ENCODE results near the gene RNF38. TPM values are rescaled to one million over a fixed set of nuclear protein-coding genes. Genes with fewer than 3 reads are reported as not detected.
"Not testable (repeated sequence)": the region's sequence is repeated elsewhere in the genome, so short reads cannot be mapped to it uniquely, and the experiment has no call there.

The RNF38 gene
- total and polyA plus RNA-seq, 3 experiments from 2014 or later: 20.9 to 43.3 (median 40.0) TPM

GRCh38 chr9:36298566-36298965, 101.5 kb downstream of the RNF38 start:
- H3K36me3 Mint-ChIP-seq: no peaks in the 10 kb centered on the region
- Histone ChIP-seq H3K9me3 (ENCODE audit: low read length) (no peaks in the 10 kb centered on the region), H3K27ac (ENCODE audit: low read depth, low read length) (no peak overlapping the region), H3K4me1 (ENCODE audit: insufficient read depth, low read length) (no peaks in the 10 kb centered on the region), H3K4me3 (ENCODE audit: low read length) (no peak overlapping the region), H3K27me3 (ENCODE audit: insufficient read depth, low read length, poor library complexity, severe bottlenecking) (no peaks in the 10 kb centered on the region), H3K36me3 (ENCODE audit: insufficient read depth, low read length) (no peaks in the 10 kb centered on the region)
- CTCF ChIA-PET: no interaction called here
- H3K27ac Mint-ChIP-seq: no peak overlapping the region
- DNase-seq: no peak
- POLR2A ChIA-PET: no interaction called here
- no peaks in the 10 kb centered on the region for H3K4me1 Mint-ChIP-seq
- no peaks in the 10 kb centered on the region for H3K27me3 Mint-ChIP-seq
- no peaks in the 10 kb centered on the region for H3K9me3 Mint-ChIP-seq
- H3K4me3 Mint-ChIP-seq: no peak overlapping the region

GRCh38 chr9:36297798-36298197, 102.3 kb downstream of the RNF38 start:
- Histone ChIP-seq H3K4me1 (ENCODE audit: insufficient read depth, low read length) (no peaks in the 10 kb centered on the region), H3K36me3 (ENCODE audit: insufficient read depth, low read length) (no peaks in the 10 kb centered on the region), H3K4me3 (ENCODE audit: low read length) (no peak overlapping the region), H3K9me3 (ENCODE audit: low read length) (no peaks in the 10 kb centered on the region), H3K27ac (ENCODE audit: low read depth, low read length) (no peak overlapping the region), H3K27me3 (ENCODE audit: insufficient read depth, low read length, poor library complexity, severe bottlenecking) (no peaks in the 10 kb centered on the region)
- no peaks in the 10 kb centered on the region for H3K4me1 Mint-ChIP-seq
- ChIA-PET CTCF (no interaction called here), POLR2A (no interaction called here)
- H3K27ac Mint-ChIP-seq: no peak overlapping the region
- no peaks in the 10 kb centered on the region for H3K36me3 Mint-ChIP-seq
- H3K27me3 Mint-ChIP-seq: no peaks in the 10 kb centered on the region
- no peak for DNase-seq
- H3K4me3 Mint-ChIP-seq: no peak overlapping the region
- no peaks in the 10 kb centered on the region for H3K9me3 Mint-ChIP-seq

- H3K36me3 ChIP-seq (ENCODE audit: insufficient read depth, low read length); POLR2A ChIA-PET; DNase-seq; H3K36me3 Mint-ChIP-seq; H3K9me3 Mint-ChIP-seq; H3K27ac Mint-ChIP-seq; H3K4me3 Mint-ChIP-seq; H3K9me3 ChIP-seq (ENCODE audit: low read length); H3K27me3 ChIP-seq (ENCODE audit: insufficient read depth, low read length, poor library complexity, severe bottlenecking); H3K4me1 Mint-ChIP-seq; CTCF ChIA-PET; H3K4me1 ChIP-seq (ENCODE audit: insufficient read depth, low read length); H3K27ac ChIP-seq (ENCODE audit: low read depth, low read length); H3K27me3 Mint-ChIP-seq; H3K4me3 ChIP-seq (ENCODE audit: low read length): not testable (repeated sequence)
Measured at GRCh38 chr9:36294996-36295395, 105.1 kb downstream of the RNF38 start.

- H3K4me1 Mint-ChIP-seq: no peaks in the 10 kb centered on the region
- H3K9me3 ChIP-seq (ENCODE audit: low read length): no peaks in the 10 kb centered on the region
- no peaks in the 10 kb centered on the region for H3K9me3 Mint-ChIP-seq
- no peaks in the 10 kb centered on the region for H3K36me3 Mint-ChIP-seq
- no peaks in the 10 kb centered on the region for H3K36me3 ChIP-seq (ENCODE audit: insufficient read depth, low read length)
- no peak overlapping the region for H3K27ac Mint-ChIP-seq
- no peak for DNase-seq
- ChIA-PET CTCF (no interaction called here), POLR2A (no interaction called here)
- peaks cover 0 to 2% of the 10 kb centered on the region in 2 donors for H3K27me3 Mint-ChIP-seq
- H3K4me1 ChIP-seq (ENCODE audit: insufficient read depth, low read length): no peaks in the 10 kb centered on the region
- no peak overlapping the region for H3K27ac ChIP-seq (ENCODE audit: low read depth, low read length)
- no peaks in the 10 kb centered on the region for H3K27me3 ChIP-seq (ENCODE audit: insufficient read depth, low read length, poor library complexity, severe bottlenecking)
- no peak overlapping the region for H3K4me3 ChIP-seq (ENCODE audit: low read length)
- no peak overlapping the region for H3K4me3 Mint-ChIP-seq
Measured at GRCh38 chr9:36293918-36294317, 106.2 kb downstream of the RNF38 start.

- H3K36me3 ChIP-seq (ENCODE audit: insufficient read depth, low read length): no peaks in the 10 kb centered on the region
- H3K36me3 Mint-ChIP-seq: no peaks in the 10 kb centered on the region
- no peaks in the 10 kb centered on the region for H3K9me3 Mint-ChIP-seq
- no peak overlapping the region for H3K27ac ChIP-seq (ENCODE audit: low read depth, low read length)
- ChIA-PET POLR2A (no interaction called here), CTCF (no interaction called here)
- DNase-seq: no peak
- H3K27me3 Mint-ChIP-seq: peaks cover 0 to 2% of the 10 kb centered on the region in 2 donors
- no peak overlapping the region for H3K4me3 ChIP-seq (ENCODE audit: low read length)
- no peaks in the 10 kb centered on the region for H3K9me3 ChIP-seq (ENCODE audit: low read length)
- no peak overlapping the region for H3K4me3 Mint-ChIP-seq
- no peak overlapping the region for H3K27ac Mint-ChIP-seq
- H3K4me1 Mint-ChIP-seq: no peaks in the 10 kb centered on the region
- H3K4me1 ChIP-seq (ENCODE audit: insufficient read depth, low read length): no peaks in the 10 kb centered on the region
- H3K27me3 ChIP-seq (ENCODE audit: insufficient read depth, low read length, poor library complexity, severe bottlenecking): no peaks in the 10 kb centered on the region
Measured at GRCh38 chr9:36293171-36293570, 106.9 kb downstream of the RNF38 start.

GRCh38 chr9:36292641-36293040, 107.4 kb downstream of the RNF38 start:
- Histone ChIP-seq H3K36me3 (ENCODE audit: insufficient read depth, low read length) (no peaks in the 10 kb centered on the region), H3K27me3 (ENCODE audit: insufficient read depth, low read length, poor library complexity, severe bottlenecking) (no peaks in the 10 kb centered on the region), H3K27ac (ENCODE audit: low read depth, low read length) (no peak overlapping the region), H3K4me3 (ENCODE audit: low read length) (no peak overlapping the region), H3K9me3 (ENCODE audit: low read length) (no peaks in the 10 kb centered on the region), H3K4me1 (ENCODE audit: insufficient read depth, low read length) (no peaks in the 10 kb centered on the region)
- ChIA-PET POLR2A (no interaction called here), CTCF (no interaction called here)
- Mint-ChIP-seq H3K9me3 (no peaks in the 10 kb centered on the region), H3K27ac (no peak overlapping the region), H3K4me3 (no peak overlapping the region), H3K27me3 (peaks cover 0 to 2% of the 10 kb centered on the region in 2 donors), H3K4me1 (no peaks in the 10 kb centered on the region), H3K36me3 (no peaks in the 10 kb centered on the region)
- no peak for DNase-seq

- peaks cover 0 to 3% (median 0%) of the 10 kb centered on the region in 3 donors for H3K36me3 Mint-ChIP-seq
- H3K27me3 ChIP-seq (ENCODE audit: insufficient read depth, low read length, poor library complexity, severe bottlenecking): no peaks in the 10 kb centered on the region
- H3K4me1 Mint-ChIP-seq: no peaks in the 10 kb centered on the region
- POLR2A ChIA-PET: no interaction called here
- no peaks in the 10 kb centered on the region for H3K9me3 Mint-ChIP-seq
- H3K27me3 Mint-ChIP-seq: peaks cover 0 to 2% of the 10 kb centered on the region in 2 donors
- peak overlapping the region in 2 of 8 donors; percentile 19 to 20 for H3K27ac Mint-ChIP-seq
- no peak for DNase-seq
- H3K27ac ChIP-seq (ENCODE audit: low read depth, low read length): no peak overlapping the region
- no peaks in the 10 kb centered on the region for H3K9me3 ChIP-seq (ENCODE audit: low read length)
- no peak overlapping the region for H3K4me3 Mint-ChIP-seq
- no peaks in the 10 kb centered on the region for H3K4me1 ChIP-seq (ENCODE audit: insufficient read depth, low read length)
- CTCF ChIA-PET: no interaction called here
- no peaks in the 10 kb centered on the region for H3K36me3 ChIP-seq (ENCODE audit: insufficient read depth, low read length)
- no peak overlapping the region for H3K4me3 ChIP-seq (ENCODE audit: low read length)
Measured at GRCh38 chr9:36290996-36291395, 109.1 kb downstream of the RNF38 start.

GRCh38 chr9:36289836-36290435, 110.1 kb downstream of the RNF38 start:
- no peak overlapping the region for H3K4me3 ChIP-seq (ENCODE audit: low read length)
- ChIA-PET POLR2A (interaction anchor here (0.6 kb wide), 1 partner anchor 80 kb away, joined by 4 read pairs; no protein-coding TSS in a partner anchor), CTCF (no interaction called here)
- no peaks in the 10 kb centered on the region for H3K9me3 Mint-ChIP-seq
- H3K4me3 Mint-ChIP-seq: no peak overlapping the region
- no peak for DNase-seq
- H3K4me1 Mint-ChIP-seq: no peaks in the 10 kb centered on the region
- no peaks in the 10 kb centered on the region for H3K36me3 ChIP-seq (ENCODE audit: insufficient read depth, low read length)
- peaks cover 0 to 3% (median 0%) of the 10 kb centered on the region in 3 donors for H3K36me3 Mint-ChIP-seq
- peak overlapping the region in 1 of 8 donors; percentile 11 for H3K27ac Mint-ChIP-seq
- H3K4me1 ChIP-seq (ENCODE audit: insufficient read depth, low read length): no peaks in the 10 kb centered on the region
- no peak overlapping the region for H3K27ac ChIP-seq (ENCODE audit: low read depth, low read length)
- H3K27me3 Mint-ChIP-seq: peaks cover 0 to 2% of the 10 kb centered on the region in 2 donors
- H3K27me3 ChIP-seq (ENCODE audit: insufficient read depth, low read length, poor library complexity, severe bottlenecking): no peaks in the 10 kb centered on the region
- H3K9me3 ChIP-seq (ENCODE audit: low read length): no peaks in the 10 kb centered on the region

GRCh38 chr9:36288070-36288469, 112.0 kb downstream of the RNF38 start:
- H3K9me3 Mint-ChIP-seq: no peaks in the 10 kb centered on the region
- Histone ChIP-seq H3K9me3 (ENCODE audit: low read length) (no peaks in the 10 kb centered on the region), H3K27ac (ENCODE audit: low read depth, low read length) (no peak overlapping the region), H3K27me3 (ENCODE audit: insufficient read depth, low read length, poor library complexity, severe bottlenecking) (no peaks in the 10 kb centered on the region), H3K4me3 (ENCODE audit: low read length) (no peak overlapping the region), H3K36me3 (ENCODE audit: insufficient read depth, low read length) (no peaks in the 10 kb centered on the region), H3K4me1 (ENCODE audit: insufficient read depth, low read length) (no peaks in the 10 kb centered on the region)
- peaks cover 0 to 4% (median 0%) of the 10 kb centered on the region in 3 donors for H3K36me3 Mint-ChIP-seq
- CTCF ChIA-PET: no interaction called here
- no peak for DNase-seq
- H3K4me3 Mint-ChIP-seq: no peak overlapping the region
- POLR2A ChIA-PET: interaction anchor here (0.5 kb wide), 1 partner anchor 715 kb away, joined by 3 read pairs; no protein-coding TSS in a partner anchor
- no peaks in the 10 kb centered on the region for H3K4me1 Mint-ChIP-seq
- peaks cover 0 to 2% of the 10 kb centered on the region in 2 donors for H3K27me3 Mint-ChIP-seq
- H3K27ac Mint-ChIP-seq: no peak overlapping the region
